HFFc6 (cell line): ENCODE data around the gene NOP10. TPM values are rescaled to one million over a fixed set of nuclear protein-coding genes. Genes with fewer than 3 reads are reported as not detected.
"Not testable (repeated sequence)": the region's sequence is repeated elsewhere in the genome, so short reads cannot be mapped to it uniquely, and the experiment has no call there.

Experiments used
- DNase-seq: peaks from one replicate; pipeline ENCODE4 v3.0.0-alpha.2; 2018
- H3K27ac Mint-ChIP-seq: 2 replicates; pipeline ENCODE4 v1.8.0; 2020; ENCODE audit warnings: mild to moderate bottlenecking, mixed read lengths
- H3K27me3 Mint-ChIP-seq: 2 replicates; pipeline ENCODE4 v1.8.0; 2021; ENCODE audit warnings: mild to moderate bottlenecking, moderate library complexity, mixed read lengths; ENCODE audit not compliant: insufficient read depth
- H3K36me3 Mint-ChIP-seq: 2 replicates; pipeline ENCODE4 v1.8.0; 2021; ENCODE audit warnings: low read depth, mixed read lengths
- H3K4me1 Mint-ChIP-seq: 2 replicates; pipeline ENCODE4 v1.8.0; 2020; ENCODE audit warnings: low read depth, mixed read lengths
- H3K4me3 Mint-ChIP-seq: 2 replicates; pipeline ENCODE4 v1.8.0; 2020; ENCODE audit warnings: mild to moderate bottlenecking, moderate library complexity, mixed read lengths
- H3K9me3 Mint-ChIP-seq: 2 replicates; pipeline ENCODE4 v1.8.0; 2020; ENCODE audit warnings: mild to moderate bottlenecking, mixed read lengths
- total RNA-seq, 6 experiments: library from RNA; stranded (reverse); fragmentation: NEBNext Ultra II Directional; extraction: Animal tissue kit (Norgen Biotek cat#: 25700); gene quantifications; 2 replicates in 1 of 6; 3 replicates in 5 of 6; pipeline ENCODE4 v1.2.3, GENCODE V29; 2021
- TF ChIP-seq, protein P1 (sequence below): fragments of 200-600 bp; sonication (generic); IDR thresholded peaks from 2 replicates; pipeline ENCODE4 v1.5.0; 2021; ENCODE audit warnings: antibody characterized with exemption, mild to moderate bottlenecking

Gene NOP10
- total RNA-seq, 6 experiments from 2014 or later = 183 to 226 (median 200) TPM

DNA sequence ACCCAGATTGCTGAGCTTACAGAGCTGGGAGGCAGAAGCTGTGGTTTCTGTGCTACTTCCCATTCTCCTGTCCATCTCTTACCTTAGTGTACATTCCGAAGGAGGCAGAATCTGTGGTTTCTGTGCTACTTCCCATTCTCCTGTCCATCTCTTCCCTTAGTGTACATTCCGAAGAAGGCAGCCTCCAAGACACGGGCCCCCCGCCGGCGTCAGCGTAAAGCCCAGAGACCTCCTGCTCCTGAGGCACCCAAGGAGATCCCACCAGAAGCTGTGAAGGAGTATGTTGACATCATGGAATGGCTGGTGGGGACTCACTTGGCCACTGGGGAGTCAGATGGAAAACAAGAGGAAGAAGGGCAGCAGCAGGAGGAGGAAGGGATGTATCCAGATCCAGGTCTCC lies 11.3 kb upstream of the NOP10 start:
- H3K27me3 Mint-ChIP-seq = peaks cover 2% of the 10 kb centered on the region; the same call in 1 of the 2 replicates
- DNase-seq = no peak
- TF ChIP-seq, protein P1, sequence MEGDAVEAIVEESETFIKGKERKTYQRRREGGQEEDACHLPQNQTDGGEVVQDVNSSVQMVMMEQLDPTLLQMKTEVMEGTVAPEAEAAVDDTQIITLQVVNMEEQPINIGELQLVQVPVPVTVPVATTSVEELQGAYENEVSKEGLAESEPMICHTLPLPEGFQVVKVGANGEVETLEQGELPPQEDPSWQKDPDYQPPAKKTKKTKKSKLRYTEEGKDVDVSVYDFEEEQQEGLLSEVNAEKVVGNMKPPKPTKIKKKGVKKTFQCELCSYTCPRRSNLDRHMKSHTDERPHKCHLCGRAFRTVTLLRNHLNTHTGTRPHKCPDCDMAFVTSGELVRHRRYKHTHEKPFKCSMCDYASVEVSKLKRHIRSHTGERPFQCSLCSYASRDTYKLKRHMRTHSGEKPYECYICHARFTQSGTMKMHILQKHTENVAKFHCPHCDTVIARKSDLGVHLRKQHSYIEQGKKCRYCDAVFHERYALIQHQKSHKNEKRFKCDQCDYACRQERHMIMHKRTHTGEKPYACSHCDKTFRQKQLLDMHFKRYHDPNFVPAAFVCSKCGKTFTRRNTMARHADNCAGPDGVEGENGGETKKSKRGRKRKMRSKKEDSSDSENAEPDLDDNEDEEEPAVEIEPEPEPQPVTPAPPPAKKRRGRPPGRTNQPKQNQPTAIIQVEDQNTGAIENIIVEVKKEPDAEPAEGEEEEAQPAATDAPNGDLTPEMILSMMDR = no peak
- no peaks in the 10 kb centered on the region for H3K4me1 Mint-ChIP-seq
- H3K9me3 Mint-ChIP-seq = no peaks in the 10 kb centered on the region
- no peak overlapping the region for H3K4me3 Mint-ChIP-seq
- H3K36me3 Mint-ChIP-seq = peaks cover 10% of the 10 kb centered on the region
- H3K27ac Mint-ChIP-seq = no peak overlapping the region

DNA sequence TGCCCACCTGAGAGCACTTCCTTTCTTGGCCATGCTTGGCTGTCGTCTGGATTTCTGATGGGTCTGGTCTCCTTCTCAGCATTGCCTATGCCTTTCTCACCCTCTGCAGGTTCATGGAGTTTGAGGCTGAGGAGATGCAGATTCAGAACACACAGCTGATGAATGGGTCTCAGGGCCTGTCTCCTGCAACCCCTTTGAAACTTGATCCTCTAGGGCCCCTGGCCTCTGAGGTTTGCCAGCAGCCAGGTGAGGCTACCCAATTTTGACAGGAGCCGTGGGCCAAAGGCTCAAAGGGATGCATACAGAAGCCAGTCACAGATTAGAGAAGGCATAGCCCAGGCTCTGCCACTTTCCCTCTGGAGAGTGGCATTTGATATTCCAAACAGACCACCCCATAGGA lies 10.7 kb upstream of the NOP10 start:
- Mint-ChIP-seq H3K36me3 (peaks cover 10% of the 10 kb centered on the region), H3K4me3 (no peak overlapping the region), H3K4me1 (no peaks in the 10 kb centered on the region), H3K27ac (no peak overlapping the region), H3K27me3 (peaks cover 2% of the 10 kb centered on the region), H3K9me3 (no peaks in the 10 kb centered on the region)
- TF ChIP-seq, protein P1 = no peak
- DNase-seq = no peak

DNA sequence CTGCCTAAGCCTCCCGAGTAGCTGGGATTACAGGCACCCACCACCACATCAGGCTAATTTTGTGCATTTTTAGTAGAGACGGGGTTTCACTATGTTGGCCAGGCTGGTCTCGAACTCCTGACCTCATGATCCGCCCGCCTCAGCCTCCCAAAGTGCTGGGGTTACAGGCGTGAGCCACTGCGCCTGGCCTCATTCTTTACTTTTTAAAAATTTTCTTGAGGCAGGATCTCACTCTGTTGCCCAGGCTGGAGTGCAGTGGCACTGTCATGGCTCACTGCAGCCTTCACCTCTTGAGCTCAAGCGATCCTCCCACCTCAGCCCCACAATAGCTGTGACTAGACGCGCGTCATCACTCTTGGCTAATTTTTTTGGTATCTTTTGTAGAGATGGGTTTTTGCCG lies 10.1 kb upstream of the NOP10 start:
- not testable (repeated sequence) for H3K4me1 Mint-ChIP-seq, H3K9me3 Mint-ChIP-seq, H3K4me3 Mint-ChIP-seq, H3K27ac Mint-ChIP-seq, H3K36me3 Mint-ChIP-seq, DNase-seq, H3K27me3 Mint-ChIP-seq

DNA sequence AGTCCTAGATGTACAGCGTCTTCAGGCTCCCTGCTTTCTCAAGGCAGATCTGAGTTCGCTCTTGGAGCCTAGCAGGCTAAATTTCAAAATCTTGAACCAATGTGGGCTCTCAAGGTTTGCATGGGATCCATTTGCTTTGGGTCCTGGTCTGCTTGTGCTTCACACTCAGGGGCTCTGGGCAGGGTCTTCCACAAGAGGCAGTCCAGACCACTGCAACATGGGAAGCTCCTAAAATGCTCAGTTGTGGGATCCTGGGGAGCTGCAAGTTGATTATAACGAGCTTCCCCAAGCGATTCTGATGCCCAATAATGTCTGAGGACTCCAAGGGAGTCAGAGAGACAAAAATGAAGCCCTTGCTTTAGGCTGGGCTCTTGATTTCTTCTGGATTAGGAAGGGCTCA lies 6.8 kb upstream of the NOP10 start:
- Mint-ChIP-seq H3K27ac (no peak overlapping the region), H3K27me3 (peaks cover 10% of the 10 kb centered on the region), H3K4me1 (no peaks in the 10 kb centered on the region), H3K36me3 (peaks cover 4% of the 10 kb centered on the region; the same call in 1 of the 2 replicates), H3K4me3 (no peak overlapping the region), H3K9me3 (no peaks in the 10 kb centered on the region)
- DNase-seq = no peak
- TF ChIP-seq, protein P1 = no peak

DNA sequence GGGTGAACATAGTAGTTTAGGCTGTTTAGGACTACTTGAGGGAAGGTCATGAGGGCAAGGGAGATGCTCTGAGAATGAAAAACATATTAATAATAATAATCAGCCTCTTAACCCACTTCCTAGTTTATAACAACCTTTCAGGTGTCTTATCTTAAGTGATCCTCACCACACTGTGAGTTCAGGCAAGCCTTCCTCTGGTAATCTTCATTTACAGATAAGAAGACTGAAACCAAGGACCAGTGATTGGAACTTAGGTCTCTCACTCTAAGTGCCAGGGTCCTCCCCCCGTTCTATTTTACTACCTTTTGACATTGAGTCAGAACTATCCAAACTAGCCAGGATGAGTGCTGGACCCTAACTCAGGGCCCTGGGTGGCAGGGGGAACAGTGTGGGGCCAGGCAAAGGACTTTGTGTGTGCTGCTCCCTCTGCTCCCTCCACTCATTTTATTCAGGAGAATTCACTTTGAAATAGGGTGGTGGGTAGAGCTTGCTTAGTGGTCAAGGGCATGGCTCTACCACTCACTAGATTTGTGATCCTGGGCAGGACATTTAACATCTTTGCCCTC lies 5.9 kb upstream of the NOP10 start:
- H3K36me3 Mint-ChIP-seq = no peaks in the 10 kb centered on the region
- no peak for DNase-seq
- H3K4me3 Mint-ChIP-seq = no peak overlapping the region
- peaks cover 10% of the 10 kb centered on the region for H3K27me3 Mint-ChIP-seq
- no peak overlapping the region for H3K27ac Mint-ChIP-seq
- no peaks in the 10 kb centered on the region for H3K4me1 Mint-ChIP-seq
- no peaks in the 10 kb centered on the region for H3K9me3 Mint-ChIP-seq
- TF ChIP-seq, protein P1 = no peak

DNA sequence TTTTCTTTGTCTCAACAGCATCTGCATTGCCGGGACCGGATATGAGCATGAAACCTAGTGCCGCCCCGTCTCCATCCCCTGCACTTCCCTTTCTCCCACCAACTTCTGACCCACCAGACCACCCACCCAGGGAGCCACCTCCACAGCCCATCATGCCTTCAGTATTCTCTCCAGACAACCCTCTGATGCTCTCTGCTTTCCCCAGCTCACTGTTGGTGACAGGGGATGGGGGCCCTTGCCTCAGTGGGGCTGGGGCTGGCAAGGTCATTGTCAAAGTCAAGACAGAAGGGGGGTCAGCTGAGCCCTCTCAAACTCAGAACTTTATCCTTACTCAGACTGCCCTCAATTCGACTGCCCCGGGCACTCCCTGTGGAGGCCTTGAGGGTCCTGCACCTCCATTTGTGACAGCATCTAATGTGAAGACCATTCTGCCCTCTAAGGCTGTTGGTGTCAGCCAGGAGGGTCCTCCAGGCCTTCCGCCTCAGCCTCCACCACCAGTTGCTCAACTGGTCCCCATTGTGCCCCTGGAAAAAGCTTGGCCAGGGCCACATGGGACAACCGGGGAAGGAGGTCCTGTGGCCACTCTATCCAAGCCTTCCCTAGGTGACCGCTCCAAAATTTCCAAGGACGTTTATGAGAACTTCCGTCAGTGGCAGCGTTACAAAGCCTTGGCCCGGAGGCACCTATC lies 5.2 kb upstream of the NOP10 start:
- Mint-ChIP-seq H3K4me1 (no peaks in the 10 kb centered on the region), H3K9me3 (no peaks in the 10 kb centered on the region), H3K27me3 (peaks cover 10% of the 10 kb centered on the region), H3K36me3 (no peaks in the 10 kb centered on the region), H3K27ac (no peak overlapping the region), H3K4me3 (no peak overlapping the region)
- TF ChIP-seq, protein P1 = no peak
- no peak for DNase-seq

DNA sequence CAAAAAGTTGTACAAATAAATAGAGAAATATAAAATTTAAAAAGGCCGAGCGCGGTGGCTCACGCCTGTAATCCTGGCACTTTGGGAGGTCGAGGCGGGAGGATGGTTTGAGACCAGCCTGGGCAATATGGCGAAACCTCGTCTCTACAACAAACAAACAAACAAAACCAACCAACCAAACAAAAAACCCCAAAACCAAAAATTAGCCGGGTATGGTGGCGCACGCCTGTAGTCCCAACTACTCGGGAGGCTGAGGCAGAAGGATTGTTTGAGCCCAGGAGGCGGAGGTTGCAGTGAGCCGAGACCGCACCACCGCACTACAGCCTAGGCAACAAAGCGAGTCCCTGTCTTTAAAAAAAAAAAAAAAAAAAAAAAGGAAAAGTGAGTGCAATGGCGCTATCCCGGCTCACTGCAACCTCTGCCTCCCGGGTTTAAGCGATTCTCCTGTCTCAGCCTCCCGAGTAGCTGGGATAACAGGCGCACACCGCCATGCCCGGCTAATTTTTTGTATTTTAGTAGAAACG lies 661 bp downstream of the NOP10 start:
- DNase-seq, H3K4me3 Mint-ChIP-seq, H3K9me3 Mint-ChIP-seq, H3K27me3 Mint-ChIP-seq: not testable (repeated sequence)
- Mint-ChIP-seq H3K4me1 (peaks cover 17% of the 10 kb centered on the region), H3K36me3 (peaks cover 18% of the 10 kb centered on the region), H3K27ac (peak overlapping the region; percentile 55)
